HG03457 (cell line): Measurements from ENCODE around the gene MAP2K3.

Experiments used
- ATAC-seq: cut with Tn5 transposase; IDR thresholded peaks from one replicate; pipeline ENCODE4 v1.9.1; 2021; ENCODE audit warnings: moderate number of reproducible peaks; ENCODE audit not compliant: unreplicated experiment

The MAP2K3 gene

DNA sequence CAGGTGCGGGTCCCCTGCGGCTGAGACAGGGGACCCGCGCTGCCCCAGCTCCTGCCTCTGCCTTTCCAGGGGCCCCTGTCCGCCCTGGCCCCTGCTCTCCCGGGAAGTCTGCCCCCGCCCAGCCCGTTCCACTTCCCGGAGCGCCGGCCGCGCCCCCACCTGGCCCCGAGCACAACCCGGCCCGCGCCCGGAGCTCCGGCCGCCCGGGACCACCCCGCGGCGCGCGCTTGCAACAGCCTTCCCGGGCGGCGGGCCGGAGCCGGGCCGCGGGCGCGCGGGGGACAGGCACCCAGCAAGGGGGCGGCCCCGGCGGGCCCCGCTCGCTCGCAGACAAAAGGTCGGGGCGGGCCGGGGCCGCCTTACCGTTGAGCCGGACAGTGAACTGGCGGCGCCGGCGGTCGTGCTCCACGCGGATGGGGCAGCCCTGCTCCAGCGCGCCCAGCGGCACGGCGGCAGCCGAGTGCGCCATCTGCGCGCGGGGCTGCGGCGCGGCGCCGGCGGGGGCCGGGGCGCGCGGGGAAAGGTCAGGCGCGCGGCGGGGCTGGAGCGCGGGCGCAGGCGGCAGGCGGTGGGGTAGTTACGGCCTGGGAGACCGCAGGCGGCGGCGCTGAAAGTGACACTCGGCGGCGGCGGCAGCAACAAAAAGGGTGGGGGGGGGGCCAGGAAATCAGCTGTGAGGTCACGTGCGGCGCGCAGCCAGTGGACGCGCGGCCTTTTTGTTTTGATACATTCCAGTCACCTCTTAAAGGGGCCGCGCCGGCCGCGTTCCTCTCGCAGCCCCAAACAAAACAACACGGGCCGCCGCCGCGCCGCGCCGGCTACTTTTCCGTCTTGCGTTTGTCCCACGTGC is 31.5 kb upstream of the MAP2K3 start, which contains the start of gene NATD1:
Gene NATD1 (minus strand): TSS at position 615 of the 850 bp plus-strand sequence. CDS start 146 bp downstream, at position 469.
- ATAC-seq: no peak

DNA sequence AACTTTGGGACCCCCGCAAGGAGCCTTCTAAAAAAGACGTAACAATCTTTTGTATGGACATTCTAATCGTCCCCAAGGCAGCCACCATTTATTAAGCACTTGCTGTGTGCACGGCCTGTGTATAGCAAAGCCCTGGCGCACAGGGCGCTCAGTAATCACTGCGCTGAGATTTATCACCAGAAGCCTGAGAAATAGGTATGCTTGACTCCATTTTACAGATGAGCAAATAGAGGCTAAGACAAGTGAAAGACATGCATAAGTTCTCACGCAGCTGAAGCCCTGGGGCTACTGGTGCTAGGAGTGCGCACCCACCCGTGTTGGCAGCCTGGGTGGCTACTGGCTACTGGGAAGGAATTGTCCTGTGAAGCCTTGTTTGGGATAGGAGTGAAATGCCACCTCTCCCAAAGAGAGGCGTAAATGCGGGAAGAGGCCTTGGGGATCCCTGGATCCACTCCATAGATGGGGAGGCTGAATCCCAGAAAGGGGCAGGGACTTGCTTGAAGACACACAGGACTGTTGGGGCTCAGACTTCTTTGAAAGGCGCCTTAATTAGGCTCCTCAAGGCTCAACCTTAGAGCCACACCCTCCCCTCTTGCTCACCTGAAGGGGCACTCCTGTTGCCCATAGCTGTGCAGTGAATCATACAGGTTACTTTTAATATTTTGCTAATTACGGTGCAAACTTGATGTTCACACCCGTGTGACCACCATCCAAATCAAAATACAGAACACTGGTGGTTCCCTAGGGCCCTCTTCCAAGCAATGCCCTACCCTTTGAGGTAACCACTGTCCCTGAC is 30.7 kb upstream of the MAP2K3 start:
- ATAC-seq: no peak

DNA sequence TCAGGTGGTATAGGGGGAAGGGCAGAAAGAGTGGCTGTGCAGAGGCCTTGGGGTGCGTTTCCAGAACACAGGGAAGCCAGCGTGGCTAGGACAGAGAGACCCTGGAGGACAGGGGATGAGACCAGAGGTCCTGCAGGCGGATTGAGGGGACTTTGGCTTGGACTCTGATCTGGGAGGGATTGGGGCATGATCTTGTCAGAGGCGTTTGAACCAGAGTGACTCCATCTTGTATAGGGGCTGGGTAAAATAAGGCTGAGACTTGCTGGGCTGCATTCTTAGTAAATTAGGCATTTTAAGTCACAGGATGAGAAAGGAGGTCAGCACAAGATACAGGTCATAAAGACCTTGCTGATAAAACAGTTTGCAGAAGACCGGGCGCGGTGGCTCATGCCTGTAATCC is 25.9 kb upstream of the MAP2K3 start:
- no peak for ATAC-seq

DNA sequence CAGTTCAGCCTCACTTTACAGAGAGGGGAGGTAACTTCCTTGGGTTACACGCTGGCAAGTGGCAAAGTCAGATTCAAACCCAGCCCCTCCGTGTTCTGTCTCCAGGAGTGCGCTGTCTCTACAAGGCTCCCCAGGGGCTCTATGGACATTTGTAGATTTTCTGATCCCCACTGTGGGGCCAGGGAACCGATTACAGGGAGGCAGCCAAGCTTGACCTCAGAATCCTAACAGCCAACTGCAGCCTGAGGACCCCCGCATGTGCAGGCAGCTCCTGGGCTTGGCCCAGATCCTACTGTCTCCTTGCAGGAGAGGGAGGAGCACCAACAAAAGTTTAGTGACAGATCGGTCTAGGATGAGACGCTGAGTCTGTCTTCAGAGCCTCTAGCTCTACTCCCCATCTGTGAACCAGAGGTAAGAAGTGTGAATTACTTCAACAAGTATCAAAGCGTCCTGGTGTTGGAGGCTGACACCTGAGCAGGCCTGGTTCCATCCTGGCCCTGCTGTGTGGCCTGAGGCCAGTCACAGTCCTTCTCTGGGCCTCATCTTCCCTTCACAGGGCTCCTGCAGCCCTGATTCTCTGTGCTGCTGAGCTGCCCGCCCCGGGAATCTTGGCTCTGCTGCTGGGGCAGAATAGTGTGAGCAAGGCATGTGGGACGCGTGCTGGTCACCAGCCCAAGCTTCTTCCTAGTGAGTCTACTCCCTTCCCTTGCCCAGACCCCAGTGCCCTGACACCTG is 22.1 kb upstream of the MAP2K3 start:
- no peak for ATAC-seq

- ATAC-seq: no peak
Observed at GRCh38 chr17:21263376-21263775, 21.1 kb upstream of the MAP2K3 start.

DNA sequence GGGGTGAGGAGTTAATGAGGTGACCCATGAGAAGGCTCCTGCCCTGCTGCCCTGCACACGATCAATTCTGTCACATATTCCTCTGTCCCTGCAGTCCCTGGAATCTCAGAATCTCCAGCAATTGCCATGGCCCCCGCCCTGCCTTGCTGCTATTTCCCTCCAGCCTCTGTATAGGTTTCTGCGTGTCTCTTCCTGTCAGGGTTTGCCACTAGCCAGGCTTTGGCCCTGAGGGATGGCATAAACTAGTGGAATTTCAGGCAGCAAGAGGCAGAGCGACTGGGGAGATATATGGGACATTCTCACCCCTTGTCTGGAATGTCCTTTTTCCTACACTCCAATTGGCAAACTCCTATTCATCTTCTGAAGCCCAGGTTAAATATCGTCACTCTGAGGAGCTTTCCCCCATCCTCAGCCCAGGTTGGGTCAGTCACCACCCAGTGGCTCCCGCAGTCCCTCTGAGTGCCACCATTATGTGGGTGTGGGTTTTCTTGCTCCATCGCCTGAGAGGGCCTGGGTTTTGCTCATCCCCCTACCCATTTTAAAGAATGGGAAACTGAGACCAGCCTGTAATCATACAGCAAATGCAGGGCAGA is 15.8 kb upstream of the MAP2K3 start:
- no peak for ATAC-seq

DNA sequence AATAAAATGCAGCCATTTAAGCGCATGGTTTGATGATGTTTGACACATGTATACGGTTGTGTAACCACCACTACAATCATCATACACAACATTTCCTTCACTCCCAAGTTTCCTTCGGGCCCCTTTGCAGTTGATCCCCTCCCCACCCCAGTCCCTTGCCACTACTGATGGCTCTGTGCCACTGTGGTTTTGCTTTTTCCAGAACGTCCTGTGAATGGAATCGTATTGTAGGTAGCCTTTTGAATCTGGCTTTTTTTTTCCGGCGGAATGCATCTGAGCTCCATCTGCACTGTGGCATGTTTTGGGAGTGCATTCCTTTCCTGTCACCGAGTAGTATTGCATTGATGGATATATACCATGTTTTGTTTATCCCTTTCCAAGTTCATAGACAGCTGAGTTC is 15.1 kb upstream of the MAP2K3 start:
- ATAC-seq: no peak

GRCh38 chr17:21271454-21272183 is 12.9 kb upstream of the MAP2K3 start:
- ATAC-seq: no peak

DNA sequence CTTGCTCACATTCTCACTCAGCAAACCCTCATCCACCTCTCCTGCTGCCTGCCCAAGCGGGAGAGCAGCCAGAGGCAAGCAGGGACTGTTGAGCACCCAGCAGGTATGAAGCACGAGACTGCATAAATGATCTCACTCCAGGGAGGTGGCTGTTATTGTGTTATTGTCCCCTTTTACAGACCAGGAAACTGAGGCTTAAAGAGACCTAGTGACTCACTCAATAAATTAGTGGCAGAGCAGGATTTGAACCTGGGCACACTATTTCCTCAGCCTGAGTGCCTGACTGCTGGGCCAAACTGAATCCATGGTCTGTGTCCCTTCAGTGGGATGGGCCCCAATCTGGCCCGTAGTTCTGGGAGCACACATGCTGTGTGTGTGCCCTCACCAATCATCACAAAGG is 12.3 kb upstream of the MAP2K3 start:
- no peak for ATAC-seq

DNA sequence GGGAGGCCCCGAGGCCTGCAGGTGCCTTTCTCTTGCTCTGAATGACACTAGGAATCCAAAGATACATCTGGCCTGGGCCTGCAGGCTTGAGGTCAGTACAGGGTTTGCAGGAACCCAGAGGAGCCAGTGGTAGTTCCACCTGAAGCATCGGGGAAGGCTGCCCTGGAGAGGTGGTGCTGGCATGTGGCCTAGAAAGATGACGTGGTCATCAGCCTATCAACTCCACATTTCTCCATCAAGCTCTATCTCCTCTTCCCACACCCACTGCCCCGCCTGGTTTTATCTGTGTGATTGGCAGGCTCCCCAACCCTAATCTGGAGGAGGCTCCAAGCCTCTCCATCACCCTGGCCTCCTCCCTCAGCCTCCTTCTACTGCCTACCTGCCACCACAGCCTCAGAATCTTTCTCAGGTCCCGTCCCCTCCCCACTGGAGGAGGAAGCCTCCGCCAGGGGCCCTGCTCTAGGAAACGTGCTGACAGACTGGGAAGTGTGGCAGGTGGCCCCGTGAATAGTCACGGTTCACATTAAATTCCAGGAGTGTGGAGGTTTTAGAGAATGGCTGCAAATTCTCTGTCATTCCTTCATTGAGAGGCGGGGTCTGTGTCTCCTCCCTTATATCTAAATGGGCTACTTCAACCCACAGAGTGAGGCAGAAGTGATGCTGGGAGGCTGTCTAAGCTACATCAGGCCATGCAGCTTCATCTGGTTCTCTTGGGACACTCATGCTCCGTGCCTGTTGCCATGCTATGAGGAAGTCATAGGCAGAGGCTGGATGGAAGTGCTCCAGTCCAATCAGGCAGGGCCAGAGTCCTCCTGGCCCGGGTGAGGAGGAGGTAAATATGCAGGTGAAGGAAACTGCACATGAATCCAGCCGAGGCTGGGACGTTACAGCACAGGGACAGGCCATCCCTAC is 11.4 kb upstream of the MAP2K3 start:
- no peak for ATAC-seq

DNA sequence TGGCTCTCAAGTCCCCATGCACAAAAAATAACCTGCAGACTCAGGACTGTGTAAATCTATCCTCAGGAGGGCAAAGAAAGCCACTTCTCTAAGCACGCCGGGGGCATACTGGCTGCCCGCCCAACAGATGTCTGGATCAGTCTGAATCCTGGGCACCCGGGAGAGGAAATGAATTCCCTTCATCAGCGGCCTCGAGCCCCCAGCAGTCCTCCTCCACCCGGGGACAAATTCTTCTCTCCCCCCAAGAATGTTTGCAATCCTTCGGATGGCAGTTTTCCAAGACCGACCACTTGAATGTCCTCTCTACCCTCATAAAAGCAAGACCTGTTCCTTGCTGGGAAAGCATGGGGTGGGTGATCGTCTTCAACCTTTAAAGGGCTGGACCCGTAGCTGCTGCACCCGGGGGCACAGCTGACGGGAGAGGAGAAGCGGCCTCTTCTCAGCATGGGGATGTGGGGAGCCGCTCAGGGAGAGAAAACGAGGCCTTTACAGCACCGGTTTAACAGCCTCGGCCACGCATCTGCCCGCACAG is 9.4 kb upstream of the MAP2K3 start:
- peak; percentile 3 for ATAC-seq

GRCh38 chr17:21275579-21276263 is 8.8 kb upstream of the MAP2K3 start:
- ATAC-seq: peak; percentile 81

- ATAC-seq: no peak
Observed at GRCh38 chr17:21276264-21276588, 8.3 kb upstream of the MAP2K3 start.

- ATAC-seq: no peak
Observed at GRCh38 chr17:21277332-21277731, 7.2 kb upstream of the MAP2K3 start.

DNA sequence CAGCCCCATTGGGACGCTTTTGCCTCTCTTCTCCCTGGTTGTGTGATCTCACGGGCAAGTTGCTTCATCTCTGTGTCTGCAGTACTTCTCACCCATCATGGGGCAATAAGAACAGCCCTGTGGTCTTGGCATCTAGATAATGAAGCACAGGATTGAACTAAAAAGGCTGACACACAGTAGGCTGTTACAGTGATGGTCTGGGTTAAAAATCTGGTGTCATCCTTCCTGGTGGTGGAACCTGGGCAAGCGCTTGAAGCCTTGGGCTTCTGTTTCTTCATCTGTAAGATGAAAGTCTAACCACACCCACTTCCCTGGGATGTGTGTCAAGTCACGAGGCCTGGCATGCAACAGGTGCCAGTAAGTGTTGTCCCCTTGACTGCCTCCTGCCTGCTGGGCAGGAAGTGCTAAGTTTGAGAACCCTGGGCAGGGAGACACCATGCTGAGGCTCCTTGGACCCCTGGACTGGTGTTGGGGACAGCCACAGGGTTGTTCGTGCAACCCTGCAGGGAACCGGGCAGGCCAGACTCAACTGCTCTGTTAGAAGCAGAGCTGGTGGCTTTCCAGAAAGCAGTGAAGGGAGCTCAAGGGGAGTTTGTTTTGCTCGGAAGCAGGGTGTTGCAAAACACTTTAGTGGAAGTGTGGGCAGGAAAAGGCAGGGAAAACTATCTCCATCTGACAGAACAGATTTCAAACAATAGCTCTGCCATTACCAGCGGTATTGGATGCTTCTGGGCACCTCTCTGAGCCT is 5.9 kb upstream of the MAP2K3 start:
- ATAC-seq: no peak

DNA sequence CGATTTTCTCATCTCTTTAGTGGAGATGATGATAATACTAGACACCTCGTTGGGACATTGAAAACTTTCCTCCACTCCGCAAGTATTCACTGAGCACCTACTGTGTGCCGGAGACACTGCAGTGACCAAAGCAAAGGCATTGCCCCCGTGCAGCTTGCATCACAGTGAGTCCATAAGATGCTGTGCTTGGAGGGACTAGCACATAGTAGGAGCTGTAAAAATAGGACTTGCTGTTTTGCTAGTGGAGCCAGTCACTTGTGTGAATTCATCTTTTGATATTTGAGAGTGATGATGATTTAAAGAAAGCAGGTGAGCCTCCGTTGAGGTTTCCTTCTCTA is 5.3 kb upstream of the MAP2K3 start:
- ATAC-seq: no peak

GRCh38 chr17:21279582-21279981 is 4.9 kb upstream of the MAP2K3 start:
- ATAC-seq: no peak

GRCh38 chr17:21280081-21280518 is 4.4 kb upstream of the MAP2K3 start:
- no peak for ATAC-seq
